NB4 (cell line): ENCODE measurements around the gene CD96.
"Not testable (repeated sequence)": the region's sequence is repeated elsewhere in the genome, so short reads cannot be mapped to it uniquely, and the experiment has no call there.

Experiments used
- DNase-seq: peaks from one replicate; pipeline ENCODE4 v3.0.0; 2010; ENCODE audit warnings: low read depth
- H3K4me3 ChIP-seq: one replicate; pipeline ENCODE4 v1.5.1; 2011; ENCODE audit warnings: mild to moderate bottlenecking, low read depth, low read length, moderate library complexity
- MYC ChIP-seq: IDR thresholded peaks from 2 replicates; pipeline ENCODE4 v1.6.1; 2011; ENCODE audit warnings: low read depth, low read length
- POLR2A ChIP-seq: IDR thresholded peaks from 2 replicates; pipeline ENCODE4 v1.6.1; 2011; ENCODE audit warnings: mild to moderate bottlenecking; ENCODE audit not compliant: insufficient read length; ENCODE audit errors: extremely low read depth
- TF ChIP-seq, protein P1 (sequence below): IDR thresholded peaks from one replicate; pipeline ENCODE4 v1.5.1; 2012; ENCODE audit warnings: low read depth, low read length
- TF ChIP-seq, protein P2 (sequence below): IDR thresholded peaks from 2 replicates; pipeline ENCODE4 v1.6.1; 2011; ENCODE audit warnings: low read depth, low read length

CD96 gene

DNA sequence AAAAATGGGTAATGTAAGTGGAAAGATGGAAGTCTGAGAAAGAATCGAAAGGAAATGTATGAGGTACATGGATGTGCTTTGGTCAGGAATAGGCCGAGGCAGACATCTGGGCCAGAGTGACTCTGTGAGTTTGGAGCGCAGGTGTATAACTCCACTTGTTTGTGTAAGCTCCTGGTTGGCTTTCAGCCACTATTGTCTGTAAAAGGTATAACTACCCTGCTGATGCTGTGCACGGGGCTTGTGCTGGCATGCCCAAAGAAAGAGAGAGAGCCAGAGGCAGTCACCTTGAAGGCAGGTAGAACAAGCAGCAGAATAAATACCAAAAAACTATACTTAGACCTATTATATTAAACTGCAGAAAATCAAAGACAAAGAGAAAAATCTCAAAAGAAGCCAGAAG lies 32.7 kb upstream of the CD96 start:
- no peak for DNase-seq
- no peak overlapping the region for H3K4me3 ChIP-seq
- TF ChIP-seq MYC (no peak), POLR2A (no peak)
- TF ChIP-seq, protein P1, sequence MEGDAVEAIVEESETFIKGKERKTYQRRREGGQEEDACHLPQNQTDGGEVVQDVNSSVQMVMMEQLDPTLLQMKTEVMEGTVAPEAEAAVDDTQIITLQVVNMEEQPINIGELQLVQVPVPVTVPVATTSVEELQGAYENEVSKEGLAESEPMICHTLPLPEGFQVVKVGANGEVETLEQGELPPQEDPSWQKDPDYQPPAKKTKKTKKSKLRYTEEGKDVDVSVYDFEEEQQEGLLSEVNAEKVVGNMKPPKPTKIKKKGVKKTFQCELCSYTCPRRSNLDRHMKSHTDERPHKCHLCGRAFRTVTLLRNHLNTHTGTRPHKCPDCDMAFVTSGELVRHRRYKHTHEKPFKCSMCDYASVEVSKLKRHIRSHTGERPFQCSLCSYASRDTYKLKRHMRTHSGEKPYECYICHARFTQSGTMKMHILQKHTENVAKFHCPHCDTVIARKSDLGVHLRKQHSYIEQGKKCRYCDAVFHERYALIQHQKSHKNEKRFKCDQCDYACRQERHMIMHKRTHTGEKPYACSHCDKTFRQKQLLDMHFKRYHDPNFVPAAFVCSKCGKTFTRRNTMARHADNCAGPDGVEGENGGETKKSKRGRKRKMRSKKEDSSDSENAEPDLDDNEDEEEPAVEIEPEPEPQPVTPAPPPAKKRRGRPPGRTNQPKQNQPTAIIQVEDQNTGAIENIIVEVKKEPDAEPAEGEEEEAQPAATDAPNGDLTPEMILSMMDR = no peak
- TF ChIP-seq, protein P2, sequence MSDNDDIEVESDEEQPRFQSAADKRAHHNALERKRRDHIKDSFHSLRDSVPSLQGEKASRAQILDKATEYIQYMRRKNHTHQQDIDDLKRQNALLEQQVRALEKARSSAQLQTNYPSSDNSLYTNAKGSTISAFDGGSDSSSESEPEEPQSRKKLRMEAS = no peak

DNA sequence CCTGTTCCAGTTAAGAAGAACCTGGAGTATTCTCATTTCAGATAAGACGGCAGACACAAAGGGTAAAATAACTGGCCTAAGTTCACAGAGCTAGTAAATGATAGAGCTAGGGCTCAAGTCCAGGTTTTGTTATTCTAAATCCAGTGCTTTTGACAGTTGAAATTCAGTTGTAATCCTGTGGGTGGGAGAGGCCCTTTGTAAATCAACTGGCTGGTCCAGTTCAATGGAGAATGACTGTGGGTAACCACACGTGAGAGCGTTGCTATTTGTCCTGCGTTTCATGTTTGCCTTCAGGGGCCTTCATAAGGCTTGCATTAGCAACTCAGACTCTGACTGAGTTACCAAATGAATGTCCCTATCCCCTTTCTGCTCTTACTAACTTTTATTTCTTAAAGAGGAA lies 24.2 kb upstream of the CD96 start:
- no peak overlapping the region for H3K4me3 ChIP-seq
- no peak for TF ChIP-seq MYC
- TF ChIP-seq, protein P1 = no peak
- no peak for TF ChIP-seq POLR2A
- TF ChIP-seq, protein P2 = no peak
- DNase-seq = no peak

DNA sequence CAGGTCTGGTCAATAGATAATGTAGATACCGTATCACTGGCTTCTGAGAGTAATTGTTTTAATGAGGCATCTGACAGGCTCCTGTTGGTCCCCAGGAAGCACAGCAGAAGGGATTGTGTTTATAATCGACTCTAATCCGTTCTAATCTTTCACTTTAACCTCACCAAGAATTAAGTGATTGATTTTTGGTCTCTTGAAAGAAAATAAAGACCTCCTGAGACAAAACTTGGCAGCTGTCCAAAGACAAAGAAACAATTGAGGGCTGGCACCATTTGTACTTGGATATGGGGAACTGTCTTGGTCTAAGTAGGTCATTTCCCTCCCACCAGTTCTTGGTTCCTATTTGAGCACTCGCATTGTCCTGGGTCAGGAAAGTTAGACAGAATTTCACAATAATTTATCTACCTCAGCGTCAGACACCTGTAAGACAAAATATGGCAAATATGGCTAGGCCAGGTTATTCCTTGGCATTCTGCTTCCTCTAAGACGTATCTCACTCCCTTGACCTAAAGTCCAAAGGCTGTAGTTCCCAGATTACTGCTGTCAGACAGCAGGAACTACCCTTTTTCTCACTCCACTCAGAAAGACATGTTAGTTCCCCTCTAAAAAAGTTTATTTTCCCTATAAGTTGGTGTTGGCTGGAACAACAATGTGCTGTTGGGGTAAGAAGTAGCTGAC lies 22.7 kb upstream of the CD96 start:
- DNase-seq = no peak
- no peak for TF ChIP-seq POLR2A
- no peak for TF ChIP-seq MYC
- TF ChIP-seq, protein P2 = no peak
- TF ChIP-seq, protein P1 = no peak
- H3K4me3 ChIP-seq = no peak overlapping the region

DNA sequence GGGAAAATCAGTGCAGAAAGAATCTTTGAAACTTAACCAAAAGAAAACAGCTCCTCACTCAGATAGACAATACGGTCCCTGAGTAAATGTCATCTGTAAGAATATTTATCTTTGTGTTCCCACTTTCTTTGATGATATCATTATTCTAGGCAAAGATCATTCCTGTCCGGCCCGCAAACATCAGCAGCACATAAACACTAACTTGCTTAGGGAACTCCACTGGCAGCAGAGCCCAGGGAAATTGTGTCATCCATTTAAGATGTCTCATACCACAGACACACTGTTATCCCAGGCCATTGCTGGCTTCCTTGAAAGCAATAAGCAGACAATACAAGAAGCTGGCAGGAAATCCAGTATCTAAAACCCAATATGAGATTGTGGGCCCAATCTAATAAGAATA lies 20.1 kb upstream of the CD96 start:
- H3K4me3 ChIP-seq = no peak overlapping the region
- TF ChIP-seq, protein P2 = no peak
- TF ChIP-seq MYC (no peak), POLR2A (no peak)
- TF ChIP-seq, protein P1 = no peak
- no peak for DNase-seq

DNA sequence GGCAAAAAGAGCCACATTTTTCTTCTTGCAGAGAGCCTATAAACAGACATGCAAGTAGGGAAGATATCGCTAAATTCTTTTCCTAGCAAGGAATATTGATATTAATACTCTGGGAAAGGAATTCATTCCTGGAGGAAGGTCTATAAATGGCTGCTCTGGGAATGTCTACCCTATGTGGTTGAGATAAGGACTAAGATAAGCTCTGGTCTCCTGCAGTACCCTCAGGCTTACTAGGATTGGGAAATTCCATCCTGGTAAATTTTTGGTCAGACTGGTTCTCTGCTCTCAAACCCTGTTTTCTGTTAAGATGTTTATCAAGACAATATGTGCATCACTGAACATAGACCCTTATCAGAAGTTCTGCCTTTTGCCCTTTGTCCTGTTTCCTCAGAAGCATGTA lies 17.5 kb upstream of the CD96 start:
- DNase-seq = not testable (repeated sequence)

DNA sequence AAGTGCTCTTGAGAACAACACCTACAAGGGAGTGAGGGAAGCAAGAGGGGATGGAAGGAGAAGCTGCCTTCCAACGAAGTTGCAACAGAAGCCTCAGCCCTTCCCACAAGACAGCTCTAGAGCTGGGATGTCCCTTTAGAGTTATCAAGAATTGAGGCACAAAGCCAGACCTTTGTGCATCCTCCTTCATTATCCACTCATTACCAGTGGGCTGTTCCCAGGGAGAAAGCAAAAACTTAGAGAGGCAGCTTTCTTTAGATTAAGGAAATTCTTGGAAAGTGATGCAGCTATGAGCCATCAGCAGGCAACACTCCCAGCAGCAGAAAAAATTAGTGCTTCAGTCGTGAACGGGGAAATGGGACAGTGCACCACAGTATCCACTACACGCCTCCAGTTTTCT lies 10.6 kb upstream of the CD96 start:
- no peak overlapping the region for H3K4me3 ChIP-seq
- no peak for DNase-seq
- no peak for TF ChIP-seq MYC
- TF ChIP-seq, protein P1 = no peak
- TF ChIP-seq POLR2A = no peak
- TF ChIP-seq, protein P2 = no peak

More for the DNA sequence above, 17.5 kb upstream of the CD96 start:
- H3K4me3 ChIP-seq = not testable (repeated sequence)
